Effector memory CD8-positive, alpha-beta T cell (primary cell): Measurements from ENCODE around the gene SLC7A7.
"Not testable (repeated sequence)": the region's sequence is repeated elsewhere in the genome, so short reads cannot be mapped to it uniquely, and the experiment has no call there.

Experiments
- ATAC-seq: fragments of 150-1000 bp; cut with Tn5 transposase; replicated peaks from 2 replicates; pipeline ENCODE4 v1.10.0; 2021; ENCODE audit warnings: mild to moderate bottlenecking, moderate library complexity
- DNase-seq, 3 experiments: peaks; one replicate each; pipeline ENCODE4 v3.0.0; 2021
- H3K27ac Mint-ChIP-seq, 2 donors: one replicate each; pipeline ENCODE4 v1.8.0; 2022; ENCODE audit warnings: mild to moderate bottlenecking in 2 of 2, mixed read lengths in 2 of 2, moderate library complexity in 2 of 2
- H3K27me3 Mint-ChIP-seq, 2 donors: one replicate each; pipeline ENCODE4 v1.8.0; 2022; ENCODE audit warnings: mixed read lengths in 2 of 2
- H3K36me3 Mint-ChIP-seq: one replicate; pipeline ENCODE4 v1.8.0; 2022; ENCODE audit warnings: mild to moderate bottlenecking, moderate library complexity, mixed read lengths; ENCODE audit not compliant: insufficient read depth
- H3K4me1 Mint-ChIP-seq, 2 donors: one replicate each; pipeline ENCODE4 v1.8.0; 2022; ENCODE audit warnings: low read depth in 2 of 2, mixed read lengths in 2 of 2
- H3K4me3 Mint-ChIP-seq, 2 donors: one replicate each; pipeline ENCODE4 v1.8.0; 2022; ENCODE audit warnings: mild to moderate bottlenecking in 2 of 2, mixed read lengths in 2 of 2, moderate library complexity in 2 of 2
- H3K9me3 Mint-ChIP-seq, 2 donors: one replicate each; pipeline ENCODE4 v1.8.0; 2022; ENCODE audit warnings: mixed read lengths in 2 of 2

SLC7A7 gene

DNA sequence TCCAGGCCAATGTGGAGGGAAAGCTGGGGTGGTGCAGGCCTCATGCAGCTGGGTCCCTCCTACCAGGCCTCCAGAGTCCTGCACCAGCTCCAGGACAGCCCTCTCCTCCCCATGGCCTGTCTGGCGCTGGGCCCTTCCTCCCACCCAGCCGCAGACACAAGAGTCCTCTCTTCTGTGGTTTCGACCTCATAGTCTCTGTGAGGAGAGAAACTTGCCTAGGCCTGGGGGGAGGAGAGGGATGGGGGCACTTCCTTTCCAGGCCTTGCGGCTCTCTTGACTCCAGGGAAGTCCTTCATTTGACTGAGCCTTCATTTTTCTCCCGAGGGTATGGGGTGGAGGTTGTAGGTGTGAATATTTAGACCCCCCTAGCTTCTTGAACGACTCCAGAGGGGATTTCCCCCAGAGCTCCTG, 23.4 kb upstream of the SLC7A7 start:
- peaks cover 18% of the 10 kb centered on the region for H3K36me3 Mint-ChIP-seq
- H3K4me3 Mint-ChIP-seq, result no peak overlapping the region
- peak overlapping the region in 1 of 2 donors; percentile 24 for H3K27ac Mint-ChIP-seq
- DNase-seq (no peak), ATAC-seq (no peak)
- H3K9me3 Mint-ChIP-seq, result no peaks in the 10 kb centered on the region
- peaks cover 16 to 66% of the 10 kb centered on the region in 2 donors for H3K27me3 Mint-ChIP-seq
- peaks cover 0 to 5% of the 10 kb centered on the region in 2 donors for H3K4me1 Mint-ChIP-seq

DNA sequence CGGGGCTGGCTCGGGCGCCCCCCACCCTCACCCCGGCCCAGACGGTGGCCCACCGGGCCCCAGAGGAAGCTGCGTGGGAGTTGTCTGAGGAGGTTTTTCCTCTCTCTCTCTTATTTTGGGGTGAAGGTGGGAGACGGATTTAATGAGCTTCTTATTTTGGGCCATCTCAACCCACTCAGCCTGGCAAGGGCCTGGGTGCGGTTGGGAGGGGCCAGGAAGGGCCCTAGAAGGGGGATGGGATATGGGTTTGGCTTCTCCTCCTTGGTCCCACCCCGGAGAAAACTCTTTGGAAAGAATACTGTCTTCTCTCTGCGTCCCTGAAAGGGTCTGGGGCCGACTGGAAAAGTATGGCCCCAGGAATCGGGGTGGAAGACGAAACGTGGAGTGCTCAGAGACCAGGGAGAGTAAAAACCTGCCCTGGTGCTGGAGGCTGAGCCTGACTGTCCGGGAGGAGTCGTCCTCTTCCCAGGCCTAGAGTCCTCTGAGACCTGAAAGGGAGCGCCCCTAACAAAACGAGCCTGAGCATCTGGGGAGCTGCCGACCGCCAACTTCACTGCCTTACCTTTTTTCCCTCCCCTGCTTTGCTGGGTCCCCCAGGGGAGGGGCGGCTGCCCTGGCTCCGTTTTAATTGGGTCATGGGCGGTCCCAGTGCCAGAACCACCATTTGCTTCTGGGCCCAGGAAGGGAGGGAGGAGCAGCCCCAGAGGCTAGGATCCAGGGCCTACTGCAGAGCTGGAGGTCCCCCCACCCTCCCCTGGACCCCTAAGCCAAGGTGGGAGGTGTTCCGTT, 22.7 kb upstream of the SLC7A7 start:
- no peak for ATAC-seq
- H3K4me3 Mint-ChIP-seq, result no peak overlapping the region
- DNase-seq, result no peak
- peaks cover 10 to 59% of the 10 kb centered on the region in 2 donors for H3K27me3 Mint-ChIP-seq
- no peak overlapping the region for H3K27ac Mint-ChIP-seq
- no peaks in the 10 kb centered on the region for H3K9me3 Mint-ChIP-seq
- H3K36me3 Mint-ChIP-seq, result peaks cover 23% of the 10 kb centered on the region
- peaks cover 0 to 5% of the 10 kb centered on the region in 2 donors for H3K4me1 Mint-ChIP-seq

DNA sequence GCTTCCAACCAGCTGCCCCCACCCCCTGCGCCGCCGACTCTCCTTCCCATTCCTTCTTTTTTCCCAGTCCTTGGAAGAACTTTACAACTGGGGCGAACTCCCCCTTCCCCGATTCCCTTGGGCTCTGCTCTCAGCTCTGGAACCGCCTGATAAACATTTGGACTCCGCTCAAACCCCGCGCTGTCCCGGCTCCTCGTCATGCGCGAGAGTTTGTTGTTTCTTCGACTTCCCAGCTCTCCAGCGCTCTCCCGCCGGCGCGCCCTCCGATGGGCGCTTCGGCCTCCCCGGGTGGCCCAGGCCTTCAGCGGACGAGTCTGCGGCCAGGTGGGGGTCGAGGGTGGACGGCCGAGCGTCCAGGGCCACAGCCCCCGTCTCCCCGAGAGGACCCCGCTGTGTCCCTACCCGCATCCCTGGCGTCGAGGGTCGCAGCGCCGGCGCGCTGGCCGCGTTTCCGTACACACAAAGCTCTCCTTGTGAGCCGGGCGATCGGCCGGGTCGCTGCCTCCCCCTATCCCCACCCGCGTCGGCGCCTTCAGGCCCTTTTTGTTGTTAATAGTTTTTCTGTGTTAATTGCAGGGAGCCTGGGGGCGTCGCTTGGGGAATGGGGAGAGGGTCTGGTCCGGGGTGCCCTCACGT, 22.0 kb upstream of the SLC7A7 start:
- Mint-ChIP-seq H3K36me3 (peaks cover 23% of the 10 kb centered on the region), H3K4me3 (peak overlapping the region; percentile 54 to 64), H3K27me3 (peaks cover 10 to 52% of the 10 kb centered on the region in 2 donors), H3K9me3 (no peaks in the 10 kb centered on the region), H3K4me1 (peaks cover 0 to 5% of the 10 kb centered on the region in 2 donors), H3K27ac (no peak overlapping the region)
- DNase-seq (no peak), ATAC-seq (no peak)

DNA sequence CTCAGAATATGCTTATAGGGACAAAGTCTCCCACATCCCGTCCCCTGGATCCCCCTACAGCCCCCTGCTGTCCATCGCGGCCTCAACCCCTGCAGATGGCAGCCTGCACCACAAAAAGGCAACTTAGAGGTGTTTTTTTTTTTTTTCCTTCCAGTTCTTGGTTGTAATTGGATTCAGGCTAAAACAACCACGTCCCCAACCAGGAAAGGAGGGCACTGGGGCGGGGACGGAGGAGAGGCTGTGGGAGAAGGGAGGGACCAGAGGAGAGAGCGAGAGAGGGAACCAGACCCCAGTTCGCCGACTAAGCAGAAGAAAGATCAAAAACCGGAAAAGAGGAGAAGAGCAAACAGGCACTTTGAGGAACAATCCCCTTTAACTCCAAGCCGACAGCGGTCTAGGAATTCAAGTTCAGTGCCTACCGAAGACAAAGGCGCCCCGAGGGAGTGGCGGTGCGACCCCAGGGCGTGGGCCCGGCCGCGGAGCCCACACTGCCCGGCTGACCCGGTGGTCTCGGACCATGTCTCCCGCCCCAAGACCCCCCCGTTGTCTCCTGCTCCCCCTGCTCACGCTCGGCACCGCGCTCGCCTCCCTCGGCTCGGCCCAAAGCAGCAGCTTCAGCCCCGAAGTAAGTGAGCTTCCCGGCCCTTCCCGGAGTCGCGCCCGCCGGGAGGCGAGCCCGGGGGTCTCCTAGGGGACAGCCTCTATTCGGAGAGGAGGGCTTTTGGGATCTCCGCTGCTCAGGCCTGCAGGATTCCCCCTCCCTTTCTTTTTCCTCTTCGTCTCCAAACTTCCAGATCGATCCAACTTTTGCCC, 21.3 kb upstream of the SLC7A7 start, which contains the start of gene MMP14:
TSS of gene MMP14 (plus strand) at position 285 of the 813 bp plus-strand sequence. CDS start at position 518, 233 bp downstream.
- H3K9me3 Mint-ChIP-seq, result no peaks in the 10 kb centered on the region
- ATAC-seq (no peak), DNase-seq (no peak)
- peaks cover 10 to 46% of the 10 kb centered on the region in 2 donors for H3K27me3 Mint-ChIP-seq
- peak within 1 kb of the TSS in 1 of 2 donors; percentile 30 for H3K27ac Mint-ChIP-seq
- peak within 1 kb of the TSS; percentile 54 to 64 for H3K4me3 Mint-ChIP-seq
- H3K36me3 Mint-ChIP-seq, result peaks cover 28% of the 10 kb centered on the region
- H3K4me1 Mint-ChIP-seq, result peaks cover 1 to 8% of the 10 kb centered on the region in 2 donors

DNA sequence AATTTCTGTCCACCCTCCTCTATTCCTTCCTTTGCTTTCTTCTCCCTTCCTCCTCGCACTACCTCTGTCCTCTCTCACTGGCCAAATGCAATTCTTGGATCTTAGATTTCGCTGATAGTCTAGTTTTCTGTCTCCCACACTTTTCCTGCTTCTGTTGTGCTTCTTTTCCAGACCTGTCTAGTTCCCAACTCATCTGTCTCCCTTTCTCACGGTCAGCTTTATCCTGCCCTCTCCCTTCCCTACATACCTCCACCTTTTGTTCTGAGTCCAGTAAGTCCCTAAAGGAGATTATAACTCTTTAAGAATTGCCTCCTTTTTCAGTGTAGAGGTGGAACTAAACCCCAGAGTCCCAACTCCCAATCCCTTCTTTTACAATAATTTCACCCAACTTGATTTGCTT, 20.3 kb upstream of the SLC7A7 start:
- ATAC-seq (no peak), DNase-seq (no peak)
- no peaks in the 10 kb centered on the region for H3K9me3 Mint-ChIP-seq
- H3K4me1 Mint-ChIP-seq, result peaks cover 8 to 9% of the 10 kb centered on the region in 2 donors
- H3K27me3 Mint-ChIP-seq, result peaks cover 10 to 39% of the 10 kb centered on the region in 2 donors
- peak overlapping the region in 1 of 2 donors; percentile 30 for H3K27ac Mint-ChIP-seq
- H3K36me3 Mint-ChIP-seq, result peaks cover 34% of the 10 kb centered on the region
- H3K4me3 Mint-ChIP-seq, result no peak overlapping the region

DNA sequence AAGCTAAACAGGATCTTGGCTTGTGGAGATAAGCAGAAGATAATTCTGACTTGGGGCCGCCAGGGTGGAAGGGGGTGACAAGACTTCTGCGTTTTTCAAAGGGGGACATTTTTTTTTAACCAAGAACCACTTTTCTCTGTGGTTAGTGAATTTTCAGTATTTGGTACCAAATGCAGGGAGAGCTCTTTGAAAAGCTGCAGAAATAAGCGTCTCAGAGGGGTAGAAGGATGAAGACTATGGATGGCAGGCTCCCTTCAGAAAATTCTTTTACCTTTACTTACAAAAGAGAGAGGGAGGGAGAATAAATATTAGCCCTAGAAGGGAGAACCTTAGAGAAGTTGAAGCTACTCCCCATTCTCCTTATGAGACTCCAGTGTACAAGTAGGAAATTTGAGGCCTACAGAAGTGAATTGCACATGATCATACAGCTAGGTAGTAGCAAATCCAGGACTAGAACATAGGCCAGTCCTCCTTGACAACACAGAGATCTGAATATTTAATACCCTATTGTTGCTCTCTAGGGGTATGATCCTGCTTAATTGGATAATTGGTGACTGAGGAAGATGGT, 15.3 kb upstream of the SLC7A7 start:
- Mint-ChIP-seq H3K27ac (peak overlapping the region; percentile 84 to 93), H3K9me3 (no peaks in the 10 kb centered on the region), H3K27me3 (peaks cover 5 to 8% of the 10 kb centered on the region in 2 donors), H3K36me3 (peaks cover 40% of the 10 kb centered on the region), H3K4me1 (peaks cover 13 to 15% of the 10 kb centered on the region in 2 donors), H3K4me3 (peak overlapping the region; percentile 90 to 93)
- ATAC-seq (peak; percentile 3), DNase-seq (no peak)

DNA sequence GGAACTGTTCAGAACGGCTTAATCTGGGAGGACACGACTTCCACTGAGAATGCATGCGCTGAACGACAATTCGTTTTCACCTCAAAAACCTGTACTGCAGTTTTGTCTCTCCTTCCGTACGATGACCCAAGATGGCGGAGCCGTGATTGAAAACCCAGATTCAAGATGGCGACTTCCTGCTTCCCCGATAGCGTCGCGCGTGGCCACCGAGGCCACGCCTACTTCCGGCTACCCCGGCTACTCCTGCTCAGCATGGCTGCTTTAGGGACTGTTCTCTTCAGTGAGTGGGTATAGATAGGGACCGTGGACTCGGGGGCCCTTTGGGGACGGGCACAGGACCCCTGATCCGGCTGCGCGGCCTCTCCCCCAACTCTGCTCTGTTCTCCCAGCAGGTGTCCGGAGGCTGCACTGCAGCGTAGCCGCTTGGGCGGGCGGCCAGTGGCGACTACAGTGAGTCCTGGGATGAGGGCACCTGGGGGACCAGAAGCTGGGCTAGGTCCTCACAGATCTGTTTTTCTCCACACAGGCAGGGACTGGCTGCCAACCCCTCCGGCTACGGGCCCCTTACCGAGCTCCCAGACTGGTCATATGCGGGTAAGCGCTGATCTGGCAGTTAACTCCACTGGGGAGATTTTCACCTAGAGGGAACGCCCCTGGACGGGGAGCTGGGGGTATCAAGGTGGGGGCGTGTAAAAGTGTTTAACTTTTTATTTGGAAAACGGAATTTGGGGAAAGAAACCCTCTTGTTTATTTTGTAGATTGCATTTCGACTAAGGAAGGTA, 14.6 kb upstream of the SLC7A7 start, which contains the start of gene MRPL52:
TSS of gene MRPL52 (plus strand) at position 227 of the 782 bp plus-strand sequence. CDS start at position 253, 26 bp downstream.
- no peaks in the 10 kb centered on the region for H3K9me3 Mint-ChIP-seq
- H3K27ac Mint-ChIP-seq, result peak within 1 kb of the TSS; percentile 84 to 93
- peak; percentile 96 for ATAC-seq
- peaks cover 34% of the 10 kb centered on the region for H3K36me3 Mint-ChIP-seq
- peak; percentile 81 to 83 (median 82) for DNase-seq
- peak within 1 kb of the TSS; percentile 90 to 93 for H3K4me3 Mint-ChIP-seq
- peaks cover 7 to 11% of the 10 kb centered on the region in 2 donors for H3K27me3 Mint-ChIP-seq
- peaks cover 13 to 15% of the 10 kb centered on the region in 2 donors for H3K4me1 Mint-ChIP-seq

DNA sequence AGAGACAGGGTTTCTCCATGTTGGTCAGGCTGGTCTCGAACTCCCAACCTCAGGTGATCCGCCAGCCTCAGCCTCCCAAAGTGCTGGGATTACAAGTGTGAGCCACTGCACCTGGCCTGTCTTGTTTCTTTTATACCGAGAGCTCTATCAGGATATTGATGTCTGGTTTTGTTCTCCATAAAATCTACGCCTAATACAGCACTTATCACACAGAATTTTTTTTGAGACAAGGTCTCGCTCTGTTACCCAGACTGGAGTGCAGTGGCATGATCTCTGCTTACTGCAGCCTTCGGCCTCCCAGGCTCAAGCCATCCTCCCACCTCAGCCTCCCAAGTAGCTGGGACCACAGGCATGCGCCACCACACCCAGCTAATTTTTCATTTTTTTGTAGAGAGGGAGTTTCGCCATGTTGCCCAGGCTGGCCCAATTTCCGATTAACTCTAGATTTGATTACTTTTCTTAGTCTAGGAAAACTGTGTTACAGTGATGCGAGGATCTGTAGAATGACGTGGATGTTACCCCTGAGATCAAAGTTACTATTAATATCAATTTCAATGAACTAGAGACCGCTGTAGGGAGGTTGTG, 13.9 kb upstream of the SLC7A7 start:
- Mint-ChIP-seq H3K4me1 (peaks cover 13 to 15% of the 10 kb centered on the region in 2 donors), H3K27me3 (peaks cover 7 to 18% of the 10 kb centered on the region in 2 donors), H3K4me3 (peak overlapping the region; percentile 90 to 93), H3K27ac (peak overlapping the region; percentile 84 to 93), H3K36me3 (peaks cover 28% of the 10 kb centered on the region)
- not testable (repeated sequence) for DNase-seq, ATAC-seq, H3K9me3 Mint-ChIP-seq

DNA sequence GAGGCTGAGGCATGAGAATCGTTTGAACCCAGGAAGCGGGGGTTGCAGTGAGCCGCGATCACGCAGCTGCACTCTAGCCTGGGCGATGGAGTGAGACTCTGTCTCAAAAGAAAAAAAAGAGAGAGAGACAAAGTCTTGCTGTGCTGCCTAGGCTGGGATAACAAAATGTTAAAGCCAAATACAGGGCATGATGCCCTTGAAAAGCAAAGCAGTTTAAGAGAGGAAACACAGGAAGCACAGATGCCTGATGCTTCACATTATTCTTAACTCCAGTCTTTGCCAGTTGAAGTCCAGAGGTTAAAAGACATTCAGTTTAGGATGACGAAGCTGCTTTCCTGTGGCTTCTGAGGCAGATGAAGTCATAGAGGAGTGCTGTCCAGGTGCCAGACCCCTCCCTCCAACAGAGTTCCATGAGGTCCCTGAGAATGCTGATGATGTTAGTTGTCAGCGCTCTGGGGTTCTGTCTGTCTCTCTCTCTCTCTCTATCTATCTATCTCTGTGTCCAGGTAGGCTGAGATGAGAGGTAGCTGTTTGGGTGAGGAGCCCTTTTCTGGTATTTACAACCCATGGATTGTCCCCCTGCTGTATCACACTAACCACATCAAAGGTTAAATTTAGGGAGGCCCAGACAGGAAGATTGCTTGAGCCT, 9.6 kb upstream of the SLC7A7 start:
- H3K4me3 Mint-ChIP-seq, result no peak overlapping the region
- ATAC-seq (no peak), DNase-seq (no peak)
- H3K27ac Mint-ChIP-seq, result no peak overlapping the region
- peaks cover 11% of the 10 kb centered on the region for H3K36me3 Mint-ChIP-seq
- peaks cover under 1 to 3% of the 10 kb centered on the region in 2 donors for H3K4me1 Mint-ChIP-seq
- no peaks in the 10 kb centered on the region for H3K9me3 Mint-ChIP-seq
- H3K27me3 Mint-ChIP-seq, result peaks cover 21 to 47% of the 10 kb centered on the region in 2 donors

DNA sequence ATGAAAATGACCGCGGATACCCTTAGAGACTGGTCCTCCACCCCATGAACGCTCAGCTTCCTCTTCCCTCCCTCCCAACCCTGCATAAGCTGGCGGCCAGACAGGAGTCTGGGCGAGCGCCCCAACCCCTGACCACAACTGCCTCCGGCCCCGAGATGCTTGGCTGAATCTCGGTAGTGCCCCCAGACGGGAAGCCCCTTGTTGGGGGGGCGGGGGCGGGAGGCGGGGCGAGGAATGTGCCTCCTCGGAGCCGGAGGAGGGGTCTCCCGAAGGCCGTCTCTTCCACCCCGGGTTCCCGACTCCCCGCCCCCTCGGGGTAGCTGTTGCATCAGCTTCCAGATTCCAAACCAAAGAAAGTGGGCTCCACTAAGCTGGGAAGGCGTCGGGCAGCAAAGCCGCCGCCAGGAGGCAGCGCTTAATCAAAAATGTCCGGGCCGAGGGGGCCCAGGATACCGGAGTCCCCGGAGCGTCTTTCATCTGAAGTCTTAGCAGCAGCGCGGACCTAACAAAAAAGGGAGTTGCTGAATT, 7.4 kb upstream of the SLC7A7 start:
- Mint-ChIP-seq H3K4me1 (no peaks in the 10 kb centered on the region), H3K4me3 (peak overlapping the region; percentile 43 to 59), H3K27ac (no peak overlapping the region), H3K9me3 (no peaks in the 10 kb centered on the region), H3K27me3 (peaks cover 22 to 59% of the 10 kb centered on the region in 2 donors), H3K36me3 (peaks cover 4% of the 10 kb centered on the region)
- ATAC-seq, result peak; percentile 92
- peak; percentile 61 to 66 (median 63) for DNase-seq

DNA sequence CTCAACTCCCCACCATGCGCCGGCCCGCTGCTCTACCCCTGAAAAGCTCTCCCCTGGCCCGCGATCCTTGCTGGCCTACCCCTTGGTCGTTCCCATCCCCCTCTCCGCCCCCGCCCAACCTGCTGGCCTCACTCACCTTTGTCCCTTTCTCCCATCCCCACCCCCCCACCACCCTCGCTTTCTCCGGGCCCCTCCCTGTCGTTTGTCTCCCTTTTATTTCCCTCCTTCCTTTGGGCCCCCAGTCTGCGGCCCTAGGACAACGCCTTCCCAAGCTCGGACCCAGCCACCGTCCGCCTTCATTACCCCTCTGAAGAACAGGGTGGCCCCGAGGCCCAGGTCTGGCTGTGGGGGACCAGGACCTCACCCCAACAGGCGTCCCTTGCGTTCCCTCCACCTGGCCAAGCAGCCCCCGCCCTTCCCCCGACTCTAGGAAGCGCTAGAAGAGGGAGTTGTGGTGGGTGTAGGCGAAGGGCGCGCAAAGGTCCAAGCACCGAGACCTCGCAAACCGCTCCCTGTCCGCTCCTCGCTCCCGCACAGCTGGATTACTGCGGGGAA, 6.9 kb upstream of the SLC7A7 start:
- H3K27me3 Mint-ChIP-seq, result peaks cover 22 to 59% of the 10 kb centered on the region in 2 donors
- H3K27ac Mint-ChIP-seq, result no peak overlapping the region
- H3K4me3 Mint-ChIP-seq, result peak overlapping the region in 1 of 2 donors; percentile 59
- peaks cover 4% of the 10 kb centered on the region for H3K36me3 Mint-ChIP-seq
- no peaks in the 10 kb centered on the region for H3K9me3 Mint-ChIP-seq
- no peaks in the 10 kb centered on the region for H3K4me1 Mint-ChIP-seq
- ATAC-seq (no peak), DNase-seq (no peak)
